EH (cell line): Measurements from ENCODE around the gene ICE2.

ENCODE experiments used
- DNase-seq: peaks from one replicate; pipeline ENCODE4 v3.0.0-alpha.2; 2015; ENCODE audit warnings: low read depth

ICE2 gene

GRCh38 chr15:60371175-60372051, 107.5 kb downstream of the ICE2 start:
- DNase-seq, result peak; percentile 100

GRCh38 chr15:60370869-60371136, 108.1 kb downstream of the ICE2 start:
- no peak for DNase-seq

GRCh38 chr15:60370105-60370868, 108.7 kb downstream of the ICE2 start:
- peak; percentile 48 for DNase-seq

- no peak for DNase-seq
Observed at GRCh38 chr15:60369696-60370095, 109.2 kb downstream of the ICE2 start.
